Heart left ventricle (tissue), 13 donors: Measurements from ENCODE around the gene LARP1.

Experiments
- CTCF ChIP-seq, 12 donors: fragments of 200-600 bp; sonication (generic) in 4 of 12; IDR thresholded peaks; one replicate each; pipeline versions ENCODE4 v1.5.0 to v1.8.0; 2018 to 2022; ENCODE audit warnings: antibody characterized with exemption in 12 of 12, mild to moderate bottlenecking in 5 of 12
- POLR2A ChIP-seq, 2 donors: fragments of 450-650 bp; IDR thresholded peaks; one replicate each; pipeline ENCODE4 v1.6.1; 2017; ENCODE audit warnings: antibody characterized with exemption in 2 of 2, mild to moderate bottlenecking in 2 of 2, moderate library complexity in 2 of 2
- donor health status: ischemic (EF 13 %, LVEDD 7.1; RV severe dilation, severe dysfunction).
- donor health status: DM: no; HTN: yes; CAD: no.
- donor health status: DM: no; HTN: no; CAD: no.
- donor health status: ischemic (EF 25% LVEDD 6.9; RV normal size, moderate dysfunction).
- donor health status: ischemic (EF 25% LVEDD 5.7; RV mildly dilated, moderate dysfunction).
- donor health status: ischemic (EF 35%, LVEDD 5.7; RV mildly dilated, moderate dysfunction).
- donor health status: nonischemic (EF 11% LVEDD 7.7; RV severe dilation, severe dysfunction).
- donor health status: DM: yes; HTN: yes; CAD: no.
- donor health status: PGD.
- donor health status: ischemic (EF 29% LVEDD 5.4; RV normal size, mild dysfunction).
- donor health status: nonischemic (EF 23%, LVEDD 6.1; RV moderate dilation, normal function).

GRCh38 chr5:154820383-154820782 is 65.2 kb downstream of the LARP1 start:
- no peak for TF ChIP-seq CTCF (IDR thresholded peaks at IDR 0.05)
- TF ChIP-seq POLR2A (IDR thresholded peaks at IDR 0.05) = no peak
